ENCODE data around the gene TAS2R10.

The TAS2R10 gene

DNA sequence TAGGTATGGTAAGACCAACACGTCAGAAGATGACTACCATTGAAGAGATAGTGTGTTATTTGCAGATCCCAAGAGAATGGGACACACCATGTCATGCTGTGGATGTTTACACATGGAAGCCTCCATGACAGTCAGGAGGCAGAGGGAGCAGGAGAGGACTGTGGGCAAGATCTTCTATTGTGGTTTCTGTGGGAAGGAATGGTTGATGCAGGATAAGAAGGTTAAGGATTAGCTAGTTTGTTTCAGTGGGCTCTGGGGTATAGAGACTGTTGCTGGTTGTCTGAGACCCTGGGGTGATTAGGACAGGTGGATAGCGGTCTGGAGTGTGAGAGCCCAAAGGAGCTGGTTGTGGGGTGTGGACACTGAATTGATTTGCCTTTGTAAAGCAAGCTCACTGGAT lies 47.1 kb downstream of the TAS2R10 start:
- TF ChIP-seq MYC (IDR thresholded peaks at IDR 0.05; ENCODE audit: low read depth, low read length), result no peak
- TF ChIP-seq, protein P1, sequence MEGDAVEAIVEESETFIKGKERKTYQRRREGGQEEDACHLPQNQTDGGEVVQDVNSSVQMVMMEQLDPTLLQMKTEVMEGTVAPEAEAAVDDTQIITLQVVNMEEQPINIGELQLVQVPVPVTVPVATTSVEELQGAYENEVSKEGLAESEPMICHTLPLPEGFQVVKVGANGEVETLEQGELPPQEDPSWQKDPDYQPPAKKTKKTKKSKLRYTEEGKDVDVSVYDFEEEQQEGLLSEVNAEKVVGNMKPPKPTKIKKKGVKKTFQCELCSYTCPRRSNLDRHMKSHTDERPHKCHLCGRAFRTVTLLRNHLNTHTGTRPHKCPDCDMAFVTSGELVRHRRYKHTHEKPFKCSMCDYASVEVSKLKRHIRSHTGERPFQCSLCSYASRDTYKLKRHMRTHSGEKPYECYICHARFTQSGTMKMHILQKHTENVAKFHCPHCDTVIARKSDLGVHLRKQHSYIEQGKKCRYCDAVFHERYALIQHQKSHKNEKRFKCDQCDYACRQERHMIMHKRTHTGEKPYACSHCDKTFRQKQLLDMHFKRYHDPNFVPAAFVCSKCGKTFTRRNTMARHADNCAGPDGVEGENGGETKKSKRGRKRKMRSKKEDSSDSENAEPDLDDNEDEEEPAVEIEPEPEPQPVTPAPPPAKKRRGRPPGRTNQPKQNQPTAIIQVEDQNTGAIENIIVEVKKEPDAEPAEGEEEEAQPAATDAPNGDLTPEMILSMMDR (IDR thresholded peaks at IDR 0.05; ENCODE audit: low read depth, low read length), result no peak
- no peak for TF ChIP-seq POLR2A (IDR thresholded peaks at IDR 0.05; ENCODE audit: extremely low read depth, insufficient read length)
- TF ChIP-seq, protein P2, sequence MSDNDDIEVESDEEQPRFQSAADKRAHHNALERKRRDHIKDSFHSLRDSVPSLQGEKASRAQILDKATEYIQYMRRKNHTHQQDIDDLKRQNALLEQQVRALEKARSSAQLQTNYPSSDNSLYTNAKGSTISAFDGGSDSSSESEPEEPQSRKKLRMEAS (IDR thresholded peaks at IDR 0.05; ENCODE audit: low read depth, low read length), result no peak
- no peak for DNase-seq (ENCODE audit: low read depth)
- H3K4me3 ChIP-seq (ENCODE audit: low read depth, low read length), result no peak overlapping the region
